A549 (cell line): ENCODE results near the gene NLN.

Source experiments
- CTCF ChIP-seq: fragments of >200 bp; sonication (Bioruptor Twin); formaldehyde crosslinking; IDR thresholded peaks from 3 replicates; pipeline ENCODE4 v1.5.1; 2016
- EP300 ChIP-seq, 2 experiments: fragments of >200 bp; sonication (Bioruptor Twin); formaldehyde crosslinking; IDR thresholded peaks; 2 replicates in 1 of 2; 3 replicates in 1 of 2; pipeline ENCODE4 v1.6.1; 2016 to 2017
- JUN ChIP-seq, 2 experiments: fragments of >200 bp; sonication (Bioruptor Twin); formaldehyde crosslinking; IDR thresholded peaks; 2 replicates in 1 of 2; 3 replicates in 1 of 2; pipeline ENCODE4 v1.6.1; 2016 to 2017
- JUNB ChIP-seq: fragments of >200 bp; sonication (Bioruptor Twin); formaldehyde crosslinking; IDR thresholded peaks from 2 replicates; pipeline ENCODE4 v1.6.1; 2016
- MAZ ChIP-seq: fragments of 150-350 bp; IDR thresholded peaks from 2 replicates; pipeline ENCODE4 v1.6.1; 2014; ENCODE audit warnings: antibody characterized with exemption, low read depth, low read length, borderline replicate concordance
- POLR2A ChIP-seq: IDR thresholded peaks from 2 replicates; pipeline ENCODE4 v1.6.1; 2012; ENCODE audit warnings: mild to moderate bottlenecking, low read length
- RNF2 ChIP-seq: fragments of 200-600 bp; sonication (generic); IDR thresholded peaks from 2 replicates; pipeline ENCODE4 v1.6.1; 2016; ENCODE audit warnings: low read depth, mild to moderate bottlenecking, antibody characterized with exemption, moderate library complexity, borderline replicate concordance
- SMC3 ChIP-seq: fragments of >200 bp; sonication (Bioruptor Twin); formaldehyde crosslinking; IDR thresholded peaks from 3 replicates; pipeline ENCODE4 v1.6.1; 2018; ENCODE audit warnings: inconsistent platforms

- TF ChIP-seq JUNB (no peak), POLR2A (no peak), SMC3 (no peak), EP300 (IDR thresholded peaks at IDR 0.05) (no peak), CTCF (no peak), MAZ (no peak), RNF2 (no peak), JUN (IDR thresholded peaks at IDR 0.05) (no peak)
Observed at GRCh38 chr5:65831276-65831675, 109.3 kb downstream of the NLN start.
